Fibroblast of skin of abdomen (primary cell): ENCODE results near the gene CDH7.

Experiments
- DNase-seq: peaks from one replicate; pipeline ENCODE4 v3.0.0-alpha.2; 2013

Gene CDH7

GRCh38 chr18:65922103-65922502 is 171.3 kb downstream of the CDH7 start:
- DNase-seq, result no peak

- no peak for DNase-seq
Measured at GRCh38 chr18:65924904-65925303, 174.1 kb downstream of the CDH7 start.

- no peak for DNase-seq
Measured at GRCh38 chr18:65934874-65935273, 184.1 kb downstream of the CDH7 start.

GRCh38 chr18:65936678-65937077 is 185.9 kb downstream of the CDH7 start:
- DNase-seq, result no peak

- DNase-seq, result no peak
Measured at GRCh38 chr18:65937180-65937579, 186.4 kb downstream of the CDH7 start.

- DNase-seq, result peak; percentile 33
Measured at GRCh38 chr18:65938592-65939372, 188.0 kb downstream of the CDH7 start.
